VCaP (cell line): ENCODE measurements around the gene CCNI2.

ENCODE experiments used
- H3K27ac ChIP-seq: fragments of 450-650 bp; 2 replicates; pipeline ENCODE4 v1.5.1; 2017
- CTCF ChIP-seq: fragments of 450-650 bp; conservative IDR thresholded peaks from 2 replicates; pipeline ENCODE4 v1.5.1; 2017; ENCODE audit warnings: mild to moderate bottlenecking, moderate library complexity

Gene CCNI2

GRCh38 chr5:132768485-132768868 lies 21.3 kb downstream of the CCNI2 start:
- no peak overlapping the region for H3K27ac ChIP-seq
- TF ChIP-seq CTCF: no peak

- TF ChIP-seq CTCF: no peak
- no peak overlapping the region for H3K27ac ChIP-seq
Observed at GRCh38 chr5:132770476-132771159, 23.4 kb downstream of the CCNI2 start.

- TF ChIP-seq CTCF: no peak
Observed at GRCh38 chr5:132771503-132771998, 24.3 kb downstream of the CCNI2 start.

GRCh38 chr5:132772291-132773070 lies 25.3 kb downstream of the CCNI2 start:
- no peak overlapping the region for H3K27ac ChIP-seq
- no peak for TF ChIP-seq CTCF

More at GRCh38 chr5:132771503-132771998, 24.3 kb downstream of the CCNI2 start:
- no peak overlapping the region for H3K27ac ChIP-seq

- TF ChIP-seq CTCF: no peak
- H3K27ac ChIP-seq: no peak overlapping the region
Observed at GRCh38 chr5:132773114-132773513, 25.9 kb downstream of the CCNI2 start.

GRCh38 chr5:132773601-132774355 lies 26.6 kb downstream of the CCNI2 start:
- no peak overlapping the region for H3K27ac ChIP-seq
- TF ChIP-seq CTCF: no peak

- no peak for TF ChIP-seq CTCF
- H3K27ac ChIP-seq: no peak overlapping the region
Observed at GRCh38 chr5:132774406-132774805, 27.2 kb downstream of the CCNI2 start.
